Effector CD8-positive, alpha-beta T cell (primary cell): ENCODE data around the gene DHCR24.

Source experiments
- DNase-seq: peaks from one replicate; lab custom pipeline; 2025; lab: John Stamatoyannopoulos, UW

The DHCR24 gene

DNA sequence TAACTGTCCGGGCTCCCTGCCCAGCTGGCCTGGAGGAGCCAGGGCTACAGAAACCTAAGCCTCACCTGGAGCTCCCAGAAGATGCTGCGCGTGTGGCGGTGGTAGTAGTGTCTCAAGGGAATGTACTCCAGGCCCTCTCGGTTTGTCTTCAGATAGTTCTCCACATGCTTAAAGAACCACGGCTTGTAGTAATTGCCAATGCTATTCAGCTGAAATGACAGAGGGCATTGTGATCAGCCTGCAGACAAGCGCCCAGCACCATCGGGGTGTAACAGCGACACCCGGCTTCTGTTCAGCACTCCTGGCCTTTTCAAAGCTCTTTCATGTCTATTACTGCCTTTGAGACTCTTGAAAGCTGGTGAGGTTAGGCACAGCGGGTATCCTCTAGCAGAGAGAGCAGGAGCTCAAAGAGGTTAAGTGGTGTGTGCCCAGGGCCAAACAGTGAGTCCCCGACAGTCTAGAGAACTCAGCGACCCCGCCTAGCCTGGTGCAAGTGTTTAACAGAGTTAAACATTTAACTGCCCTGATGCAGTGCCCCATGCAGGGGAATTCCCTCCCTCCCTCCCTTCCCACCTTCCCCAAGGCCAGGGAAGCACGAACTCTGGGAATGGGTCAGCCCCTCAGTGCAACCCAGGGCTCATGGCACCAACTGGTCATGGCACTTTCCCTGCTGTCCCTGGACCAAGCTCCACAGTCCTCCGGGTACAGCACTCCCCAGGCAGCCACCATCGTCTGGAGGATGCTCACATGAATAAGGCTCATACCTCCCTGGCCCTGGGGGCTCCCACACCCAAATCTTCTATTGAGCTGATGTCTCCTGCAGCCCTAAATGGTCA is 21.5 kb downstream of the DHCR24 start:
- no peak for DNase-seq

DNA sequence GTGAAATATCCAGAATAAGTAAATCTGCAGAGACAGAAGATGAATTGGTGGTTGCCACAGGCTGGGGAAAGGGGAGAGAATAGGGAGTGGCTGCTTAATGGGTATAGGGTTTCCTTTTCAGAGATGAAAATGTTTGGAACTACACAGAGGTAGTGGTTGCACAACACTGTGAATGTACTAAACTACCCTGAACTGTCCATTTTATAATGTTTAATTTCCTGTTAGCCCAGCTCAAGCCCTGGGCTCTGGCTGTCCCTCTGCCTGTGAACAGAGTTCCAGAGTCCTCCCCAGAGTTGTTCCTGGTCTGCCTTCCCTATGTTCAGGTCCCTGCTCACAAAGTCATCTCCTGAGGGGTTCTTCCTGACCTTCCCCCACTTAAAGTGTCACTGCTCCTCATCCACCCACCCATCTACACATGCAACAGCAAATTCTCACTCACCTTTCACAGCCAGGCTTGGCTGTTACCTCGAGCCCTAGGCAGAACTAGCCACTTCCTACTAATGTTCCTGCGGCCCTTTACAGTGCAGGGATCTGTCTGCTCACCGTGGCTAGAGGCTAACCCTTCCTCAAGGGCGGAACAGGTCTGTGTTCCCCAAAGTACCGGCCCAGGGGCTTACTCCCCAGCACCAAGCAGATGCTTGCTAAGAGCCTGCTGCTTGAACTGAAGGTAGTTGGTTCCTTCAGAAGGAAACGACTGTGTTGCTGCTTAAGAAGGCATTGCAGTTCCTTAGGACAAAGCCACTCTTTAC is 22.4 kb downstream of the DHCR24 start:
- DNase-seq: no peak

DNA sequence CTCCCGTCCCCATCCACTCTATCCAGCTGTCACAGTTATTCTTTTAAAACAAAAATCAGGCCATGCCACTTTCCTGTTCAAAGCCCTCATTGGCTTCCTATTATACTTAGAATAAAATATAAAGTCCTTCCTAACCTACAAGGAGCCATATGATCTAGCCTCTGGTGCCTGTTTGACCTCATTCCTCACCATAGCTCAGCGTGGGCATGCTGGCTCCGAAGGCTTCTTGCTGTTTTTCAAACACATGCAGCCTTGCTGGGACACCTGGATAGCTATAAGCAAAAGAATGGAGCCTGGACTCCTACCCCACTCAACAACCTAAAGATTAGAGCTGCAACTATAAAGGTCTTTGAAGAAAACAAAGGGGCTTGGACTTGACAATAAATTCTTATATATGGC is 23.7 kb downstream of the DHCR24 start:
- DNase-seq: no peak

DNA sequence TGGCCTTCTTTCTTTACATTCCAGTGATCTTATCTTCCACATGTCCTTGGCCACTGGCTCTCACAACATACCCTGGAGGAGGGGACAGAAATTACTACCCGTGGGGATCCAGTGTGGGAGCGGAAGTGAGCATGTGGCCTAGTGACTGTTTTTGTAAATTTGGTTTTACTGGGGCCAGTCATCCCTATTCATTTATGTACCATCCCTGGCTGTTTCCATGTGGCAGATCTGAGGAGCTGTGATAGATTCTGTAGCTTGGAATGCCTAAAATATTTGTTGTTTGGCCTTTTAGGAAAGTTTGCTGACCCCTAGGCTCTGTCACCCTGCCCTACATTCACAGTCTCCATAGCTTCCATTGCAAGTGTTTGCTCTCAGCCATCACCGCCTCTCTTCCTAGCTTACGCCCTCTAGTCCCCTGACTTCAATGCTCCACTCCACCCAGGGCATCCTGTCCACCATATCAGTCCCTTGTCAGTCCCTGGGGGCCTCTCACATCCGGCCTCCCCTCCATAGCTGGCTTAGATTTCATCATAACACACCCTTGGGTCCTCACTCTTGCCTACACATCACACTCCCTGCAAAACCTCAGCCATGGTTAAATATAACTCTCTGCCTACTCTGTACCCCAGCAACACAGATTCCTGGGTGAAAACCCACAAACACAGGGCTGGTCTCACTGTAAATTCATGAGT is 25.8 kb downstream of the DHCR24 start:
- no peak for DNase-seq

DNA sequence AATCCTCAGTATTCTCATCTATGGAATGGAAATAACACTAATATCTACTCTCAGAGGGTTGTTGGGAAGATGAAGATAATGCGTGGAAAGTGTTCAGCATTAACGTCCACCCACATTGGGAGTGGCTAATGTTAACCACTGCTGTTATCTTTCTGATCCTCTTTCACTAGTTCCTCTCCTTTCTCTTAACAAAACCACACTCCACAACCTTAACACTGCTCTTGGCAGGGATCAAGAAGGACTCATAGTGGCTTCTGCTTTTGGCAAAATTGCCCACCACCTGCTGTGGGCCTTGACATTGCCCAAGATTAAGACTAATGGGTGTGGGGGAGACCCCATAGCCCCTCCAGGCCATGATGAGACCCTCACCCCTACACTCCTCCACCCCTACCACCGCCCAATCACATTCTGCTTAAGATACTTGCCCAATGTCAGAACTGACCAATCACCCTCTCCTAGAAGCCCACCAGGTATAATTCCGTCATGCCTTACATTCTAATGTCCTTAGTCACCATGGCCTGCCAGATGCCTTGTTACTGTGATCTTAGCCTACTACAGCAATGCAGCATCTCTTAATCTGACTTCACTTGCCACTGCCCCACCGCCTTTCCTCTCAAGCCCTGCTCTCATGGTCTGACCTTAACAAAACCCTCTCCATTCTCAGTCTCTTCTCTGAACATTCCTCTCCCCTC is 27.1 kb downstream of the DHCR24 start:
- no peak for DNase-seq

DNA sequence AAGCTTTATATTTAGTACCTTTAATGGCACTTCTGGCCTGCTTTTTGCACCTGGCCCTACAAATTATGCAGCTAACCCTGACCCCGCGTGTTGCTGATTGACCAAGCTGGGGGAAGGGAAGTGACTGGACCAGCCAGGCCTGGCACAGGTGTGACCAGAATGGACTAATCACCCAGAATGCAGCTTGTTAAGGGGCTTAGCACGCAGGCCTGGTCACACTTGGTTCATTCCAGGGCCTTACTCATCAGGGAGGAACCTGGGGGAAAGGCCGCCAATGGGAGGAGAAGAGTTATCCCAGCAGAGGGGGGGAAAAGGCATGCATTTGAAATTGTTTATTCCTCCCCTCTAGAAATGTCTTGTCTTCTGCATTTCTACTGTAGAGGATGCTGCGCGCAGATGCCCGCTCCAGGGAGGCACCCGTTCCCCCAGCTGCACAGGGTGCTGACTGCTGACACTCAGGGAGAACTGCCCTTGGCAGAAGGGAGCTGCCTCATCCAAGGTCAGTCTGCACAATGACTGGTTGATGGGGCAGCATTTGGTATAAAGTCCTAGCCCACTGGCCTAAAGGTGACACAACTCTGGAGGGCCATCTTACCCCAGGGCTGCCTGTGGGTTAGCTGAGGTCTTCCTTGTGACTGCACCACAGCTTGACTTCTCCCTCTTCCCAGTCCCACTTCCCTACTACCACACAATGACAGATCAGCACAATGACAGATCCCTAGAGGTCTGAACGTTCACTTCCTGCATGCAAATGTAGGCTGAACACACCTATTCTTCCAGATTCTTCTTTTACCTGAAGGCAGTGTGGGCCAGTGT is 29.0 kb downstream of the DHCR24 start:
- no peak for DNase-seq

DNA sequence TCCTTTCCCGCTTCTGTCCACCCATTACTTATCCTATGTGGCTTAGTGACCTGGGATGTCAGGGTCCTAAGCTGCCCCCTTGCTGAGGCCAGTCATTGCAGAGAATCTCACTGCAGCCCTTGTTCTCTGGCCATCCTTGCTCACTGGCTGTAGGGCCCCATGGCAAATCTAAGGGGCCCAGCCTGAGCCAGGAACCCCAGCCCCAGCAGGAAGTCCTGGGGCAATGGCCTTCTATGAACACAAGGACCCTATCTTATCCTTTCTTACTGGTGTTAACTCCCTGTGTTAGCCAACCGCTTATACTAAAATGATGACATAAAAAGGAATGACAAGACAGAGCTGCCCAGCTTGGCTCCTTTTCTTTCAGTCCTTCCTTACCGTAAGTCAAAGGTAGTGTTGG is 29.9 kb downstream of the DHCR24 start:
- no peak for DNase-seq

DNA sequence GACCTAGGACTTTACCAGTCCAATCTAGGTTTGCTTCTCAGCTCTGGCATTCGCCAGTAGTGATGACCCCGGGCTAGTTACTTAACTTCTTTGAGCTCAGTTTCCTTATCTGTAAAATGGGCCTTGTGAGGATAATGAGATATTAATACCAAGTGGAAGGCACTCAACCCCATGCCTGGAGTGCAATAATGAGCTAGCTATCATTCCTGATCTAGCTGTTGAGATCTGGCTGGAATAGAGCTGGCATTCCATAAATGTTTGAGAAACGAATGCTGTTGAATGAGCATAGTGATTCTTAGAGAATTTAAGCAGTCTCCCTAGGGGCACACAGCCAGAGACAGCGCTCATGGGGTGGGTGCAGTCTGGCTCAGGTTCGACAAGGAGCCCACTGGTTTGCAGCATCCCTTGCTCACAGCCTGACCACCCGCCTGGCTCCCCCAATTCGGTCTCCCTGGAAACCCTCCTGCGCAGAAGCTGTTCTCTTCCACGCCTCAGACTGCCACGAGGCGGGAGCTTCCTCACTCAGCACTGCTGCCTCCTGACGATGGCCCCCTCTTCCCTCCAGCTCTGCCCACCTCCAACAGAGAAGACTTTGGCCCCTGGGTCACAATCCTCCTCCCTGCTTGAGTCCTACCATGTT is 32.5 kb downstream of the DHCR24 start:
- DNase-seq: no peak

DNA sequence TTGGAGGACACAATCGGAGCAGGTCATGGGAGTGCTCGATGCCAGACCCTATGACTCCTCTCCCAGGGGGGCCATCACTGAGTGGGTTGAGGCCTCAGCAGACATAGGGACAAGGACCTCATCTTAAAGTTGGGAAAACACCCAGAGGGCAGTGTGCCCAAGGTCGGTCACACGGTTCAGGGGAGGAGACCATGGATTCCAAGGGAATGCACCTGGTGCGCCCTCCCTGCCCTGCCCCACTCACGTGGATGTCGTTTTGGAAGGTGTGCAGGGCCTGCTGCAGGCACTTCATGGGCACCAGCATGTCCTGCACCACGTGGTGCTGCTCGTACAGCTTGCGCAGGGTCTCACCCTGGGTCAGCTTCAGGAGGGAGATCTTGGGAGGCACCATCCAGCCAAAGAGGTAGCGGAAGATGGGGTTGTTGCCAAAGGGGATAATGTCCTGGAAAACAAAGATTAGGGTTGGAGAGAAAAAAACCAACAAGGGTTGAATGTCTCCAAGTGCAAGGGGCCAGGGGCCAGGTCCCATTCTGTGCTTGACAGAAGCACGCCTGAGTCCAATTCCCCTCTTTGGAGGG is 33.1 kb downstream of the DHCR24 start:
- no peak for DNase-seq

DNA sequence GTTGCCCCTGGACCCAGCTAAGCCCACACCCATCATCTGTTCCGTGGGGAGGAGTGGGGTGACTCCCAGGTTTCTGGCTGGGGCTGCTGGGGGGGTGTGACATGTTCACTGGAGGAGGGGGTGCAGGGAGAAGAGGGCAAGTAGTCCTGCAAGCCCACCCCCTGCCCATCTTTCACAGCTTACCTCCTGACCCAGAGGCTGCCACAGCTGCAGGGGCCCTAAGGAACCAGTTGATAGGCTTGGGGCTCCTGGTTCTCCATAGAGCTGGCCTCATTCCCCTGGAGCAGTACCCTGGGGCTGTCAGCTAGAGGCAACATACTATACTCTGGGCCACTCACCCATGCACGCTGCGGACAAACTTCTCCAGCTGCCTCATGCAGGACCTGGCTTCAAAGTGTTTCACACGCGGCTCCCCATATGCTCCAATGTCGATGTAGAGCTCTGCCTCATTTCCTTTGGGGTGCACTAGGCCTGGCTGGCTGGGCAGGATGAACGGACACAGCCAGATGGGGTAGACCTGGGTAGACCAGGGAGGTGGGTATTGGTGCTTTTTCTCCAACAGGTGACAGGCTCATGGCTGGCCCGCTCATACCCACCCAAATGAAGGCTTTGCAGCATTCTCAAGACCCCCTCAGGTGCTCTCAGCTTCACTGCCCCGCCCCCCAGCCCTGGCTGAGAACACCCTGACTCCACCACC is 33.8 kb downstream of the DHCR24 start:
- DNase-seq: no peak

DNA sequence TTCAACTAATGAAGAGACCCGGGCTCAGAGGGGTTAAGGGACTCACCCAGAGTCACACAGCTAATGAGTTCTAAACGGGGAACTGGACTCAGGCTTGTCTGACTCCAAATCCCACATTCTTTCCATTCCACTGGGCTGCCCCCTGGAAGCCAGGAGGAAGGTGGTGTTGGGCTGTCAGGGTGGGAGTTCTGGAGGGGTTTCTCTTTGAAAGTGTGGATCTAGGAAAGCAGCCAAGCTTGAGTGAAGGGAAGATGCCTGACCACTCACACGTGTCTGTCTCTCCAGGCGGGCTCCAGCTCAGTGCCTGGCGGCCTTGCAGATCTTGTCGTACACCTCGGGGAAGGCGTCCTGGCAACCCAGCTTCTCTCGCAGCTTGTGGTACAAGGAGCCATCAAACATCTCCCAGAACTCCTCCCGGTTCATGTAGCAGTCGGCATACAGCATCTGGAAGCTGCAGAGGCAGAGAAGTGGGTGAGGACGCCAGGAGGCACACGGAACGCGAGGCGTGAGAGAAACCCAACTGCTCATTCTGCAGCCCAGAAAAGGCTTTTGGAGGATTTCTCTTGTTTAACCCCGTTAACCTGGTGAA is 35.0 kb downstream of the DHCR24 start:
- no peak for DNase-seq

DNA sequence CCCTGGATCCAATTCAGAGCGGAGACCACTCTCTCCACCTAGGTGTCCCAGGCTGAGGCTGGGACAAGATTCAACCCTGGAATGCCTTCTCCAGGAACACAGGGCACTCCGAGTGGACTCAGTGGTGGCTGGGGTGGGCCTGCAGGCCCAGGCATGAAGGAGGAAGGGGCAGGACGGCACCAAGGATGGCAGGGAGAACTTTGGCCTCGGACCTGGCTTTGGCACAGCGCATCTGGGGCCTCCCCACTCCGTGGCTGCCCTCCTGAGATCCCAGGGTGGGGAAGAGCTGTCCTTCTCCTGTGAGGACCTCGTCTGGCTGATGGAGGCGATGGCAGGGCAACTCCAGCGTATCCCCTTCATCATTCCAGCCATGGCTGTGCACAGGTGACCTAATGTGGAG is 35.6 kb downstream of the DHCR24 start:
- no peak for DNase-seq

DNA sequence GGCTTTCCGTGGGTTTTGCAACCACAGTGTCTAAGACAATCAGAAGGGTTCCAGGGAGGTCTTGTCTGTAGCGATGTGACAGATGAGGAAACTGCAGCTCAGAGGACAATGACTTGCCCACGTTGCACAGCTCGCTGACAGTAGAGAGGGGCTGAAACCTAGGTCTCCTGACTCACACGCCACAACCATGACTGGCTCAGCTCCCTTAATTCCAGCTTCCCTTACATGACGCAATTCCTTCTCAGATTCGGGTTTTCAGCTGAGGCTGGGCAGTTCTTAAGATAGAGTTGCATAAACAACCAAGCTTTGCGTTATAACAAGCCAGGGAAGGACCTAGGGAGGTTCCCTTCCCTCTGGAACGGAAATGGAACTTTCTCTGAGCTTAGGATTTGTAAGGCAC is 36.3 kb downstream of the DHCR24 start:
- DNase-seq: no peak

DNA sequence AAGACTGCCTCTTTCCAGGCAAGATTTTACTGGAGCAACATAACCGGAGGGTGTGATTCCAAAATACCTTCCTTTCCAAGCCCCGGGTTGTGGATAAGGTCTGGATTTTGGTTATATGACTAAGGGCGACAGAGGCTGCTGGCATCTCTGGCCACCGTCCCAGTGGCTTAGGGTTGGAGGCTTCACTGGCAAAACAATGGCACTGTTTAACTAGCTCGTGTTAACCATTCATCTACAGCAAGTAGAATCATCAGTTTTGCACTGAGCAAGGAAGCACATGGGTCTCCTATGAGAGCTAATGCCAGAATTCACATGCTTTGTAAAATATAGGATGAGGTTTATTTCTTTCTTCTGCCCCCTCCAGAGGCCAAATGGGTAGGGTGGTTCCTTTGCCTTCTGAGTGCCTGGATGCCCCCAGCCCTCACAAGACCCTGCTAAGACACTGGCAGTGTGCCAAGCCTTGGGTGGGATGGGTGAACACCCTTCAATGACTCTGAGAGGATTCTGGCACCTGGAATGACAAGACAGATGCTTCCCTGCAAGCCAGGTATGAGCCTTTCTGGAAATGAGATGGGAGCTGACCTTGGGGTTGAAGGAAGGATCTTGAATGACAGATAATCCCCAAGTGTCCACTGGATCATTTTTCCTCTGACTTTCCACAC is 36.8 kb downstream of the DHCR24 start:
- DNase-seq: no peak

DNA sequence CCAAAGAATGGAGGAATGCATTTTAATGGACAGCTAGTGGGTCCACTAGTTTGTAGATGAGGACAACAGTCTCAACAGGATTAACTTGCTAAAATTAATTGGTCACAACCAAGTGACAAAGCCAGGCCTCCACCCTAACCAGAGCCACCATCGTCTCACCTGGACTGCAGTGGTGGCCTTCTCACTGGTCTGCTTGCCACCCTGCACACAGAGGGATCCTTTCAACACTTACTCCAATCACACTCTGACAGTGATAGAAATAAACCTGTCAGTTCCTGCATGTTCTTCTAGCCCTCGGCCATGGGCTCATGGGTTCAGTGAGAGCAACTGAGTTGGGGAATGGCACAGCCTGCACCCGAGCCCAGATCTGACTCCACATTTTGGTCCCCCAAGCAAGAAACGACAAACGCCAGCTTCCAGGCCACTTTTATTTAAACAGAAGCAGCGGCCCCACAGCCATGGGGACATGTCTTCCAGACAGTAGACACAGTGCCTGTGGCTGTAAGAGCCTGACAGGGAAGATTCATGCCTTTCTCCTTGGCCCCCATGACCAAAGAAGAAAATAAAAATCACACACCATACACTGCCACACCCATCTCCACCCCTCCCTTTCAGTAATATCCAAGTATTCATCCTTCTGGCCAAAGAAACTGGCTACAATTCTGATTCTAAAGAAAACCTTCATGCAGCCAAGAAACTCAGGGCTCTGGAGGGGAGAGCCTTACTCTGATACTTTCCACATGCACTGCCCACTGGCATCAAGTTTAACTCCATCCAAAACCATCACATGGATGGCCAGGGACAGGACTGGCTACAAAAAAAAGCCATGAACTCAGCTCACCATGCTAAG is 37.6 kb downstream of the DHCR24 start:
- no peak for DNase-seq

DNA sequence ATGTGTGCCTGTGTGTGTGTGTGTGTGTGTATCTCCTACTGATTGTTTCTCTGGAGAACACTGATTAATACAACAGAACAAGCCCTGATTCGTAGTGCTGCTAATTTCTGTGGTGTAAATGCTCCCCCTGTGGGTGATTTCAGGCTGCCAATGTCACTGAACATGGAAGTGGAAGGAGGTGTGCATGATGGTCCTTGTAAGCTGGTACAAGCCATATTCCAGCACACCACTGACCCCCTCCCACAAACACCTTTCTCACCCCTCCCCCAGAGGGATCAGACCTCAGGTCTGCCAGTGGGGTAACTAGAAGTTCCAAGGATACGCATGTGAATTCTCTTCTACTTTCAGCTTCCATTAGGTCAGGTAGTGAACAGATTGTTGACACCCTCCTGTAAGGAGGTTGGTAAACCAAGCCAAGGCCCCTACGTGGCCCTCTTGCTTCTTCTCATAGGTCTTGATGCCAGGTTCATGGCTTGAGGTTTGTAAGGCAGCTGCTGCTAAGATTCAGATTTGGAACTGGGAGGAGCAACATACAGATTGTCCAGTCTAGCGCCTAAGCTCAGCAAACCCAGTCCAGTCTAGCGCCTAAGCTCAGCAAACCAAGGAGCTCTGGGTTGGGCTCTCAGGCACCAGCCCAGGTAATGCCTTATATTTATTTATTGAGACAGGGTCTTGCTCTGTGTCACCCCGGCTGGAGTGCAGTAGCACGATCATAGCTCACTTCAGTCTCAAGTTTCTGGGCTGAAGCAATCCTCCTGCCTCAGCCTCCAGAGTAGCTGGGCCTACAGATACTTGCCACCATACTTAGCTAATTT is 38.7 kb downstream of the DHCR24 start:
- no peak for DNase-seq

DNA sequence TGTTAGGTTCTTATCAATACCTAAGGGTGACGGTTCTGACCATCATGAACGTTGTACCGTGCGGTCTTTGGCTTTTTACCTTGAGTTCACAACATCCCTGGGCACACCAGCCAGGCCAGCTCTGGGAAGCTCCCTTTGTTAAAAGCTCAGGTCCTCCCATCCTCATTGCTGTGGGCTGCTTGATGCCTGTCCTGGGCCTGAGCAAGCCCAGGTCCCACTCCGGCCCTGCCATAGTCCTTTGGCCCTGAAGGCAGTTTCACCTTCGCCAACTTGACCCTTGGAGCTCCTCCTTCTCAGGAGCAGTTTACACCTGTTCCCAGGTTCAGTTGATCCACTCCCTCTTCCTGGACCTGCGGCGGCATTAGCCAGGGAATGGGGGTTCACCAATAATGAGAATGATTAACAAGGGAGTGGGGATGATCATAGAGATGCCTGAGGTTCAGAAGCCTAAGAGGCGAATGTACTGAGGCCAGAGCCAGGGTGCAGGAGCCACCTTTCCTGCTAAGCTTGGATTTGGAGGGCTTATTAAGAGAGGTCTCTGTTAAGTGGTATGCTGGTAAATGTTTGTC is 40.2 kb downstream of the DHCR24 start:
- no peak for DNase-seq
